Superior temporal gyrus (tissue), 1 donor: ENCODE results near the gene ACP2.

ENCODE experiments used
- DNase-seq: peaks from one replicate; pipeline ENCODE4 v3.0.0-alpha.2; 2016; ENCODE audit errors: extremely low spot score

Gene ACP2, protein sequence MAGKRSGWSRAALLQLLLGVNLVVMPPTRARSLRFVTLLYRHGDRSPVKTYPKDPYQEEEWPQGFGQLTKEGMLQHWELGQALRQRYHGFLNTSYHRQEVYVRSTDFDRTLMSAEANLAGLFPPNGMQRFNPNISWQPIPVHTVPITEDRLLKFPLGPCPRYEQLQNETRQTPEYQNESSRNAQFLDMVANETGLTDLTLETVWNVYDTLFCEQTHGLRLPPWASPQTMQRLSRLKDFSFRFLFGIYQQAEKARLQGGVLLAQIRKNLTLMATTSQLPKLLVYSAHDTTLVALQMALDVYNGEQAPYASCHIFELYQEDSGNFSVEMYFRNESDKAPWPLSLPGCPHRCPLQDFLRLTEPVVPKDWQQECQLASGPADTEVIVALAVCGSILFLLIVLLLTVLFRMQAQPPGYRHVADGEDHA

DNA sequence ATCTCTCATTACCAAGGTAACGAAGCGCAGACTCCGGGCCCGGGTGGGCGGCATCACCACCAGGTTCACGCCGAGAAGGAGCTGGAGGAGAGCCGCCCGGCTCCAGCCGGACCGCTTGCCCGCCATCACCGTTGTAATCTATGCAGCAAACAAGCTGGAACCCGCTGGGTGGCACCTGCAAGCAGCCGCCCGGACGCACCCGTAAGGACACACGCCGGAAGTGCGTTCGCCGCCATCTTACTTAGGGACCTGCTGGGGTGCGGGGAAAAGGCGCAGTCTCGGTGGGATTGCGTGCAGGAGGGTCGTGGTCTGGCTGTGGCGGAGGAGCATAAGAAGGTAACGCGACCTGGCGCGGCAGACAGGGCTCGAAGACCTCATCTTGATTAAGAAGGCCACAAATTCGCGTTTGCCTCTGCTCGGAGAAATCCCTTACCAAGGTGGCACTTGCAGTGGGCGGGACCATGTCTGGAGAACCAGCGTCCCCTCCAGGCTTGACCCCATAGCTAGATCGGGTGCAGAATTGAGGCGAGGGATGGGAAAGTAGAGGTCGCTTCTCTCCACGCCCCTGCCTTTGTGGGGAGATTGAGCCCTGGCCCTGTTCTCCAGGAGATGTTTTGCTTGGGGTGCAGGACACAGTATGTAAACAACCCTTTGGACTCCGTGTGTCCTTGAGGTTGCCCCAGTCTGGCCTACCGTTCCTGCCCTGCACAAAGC lies at the start of gene ACP2:
ACP2 (minus strand) TSS at position 151 of the 714 bp plus-strand sequence; CDS start at position 126, 25 bp downstream.
- peak; percentile 95 for DNase-seq

DNA sequence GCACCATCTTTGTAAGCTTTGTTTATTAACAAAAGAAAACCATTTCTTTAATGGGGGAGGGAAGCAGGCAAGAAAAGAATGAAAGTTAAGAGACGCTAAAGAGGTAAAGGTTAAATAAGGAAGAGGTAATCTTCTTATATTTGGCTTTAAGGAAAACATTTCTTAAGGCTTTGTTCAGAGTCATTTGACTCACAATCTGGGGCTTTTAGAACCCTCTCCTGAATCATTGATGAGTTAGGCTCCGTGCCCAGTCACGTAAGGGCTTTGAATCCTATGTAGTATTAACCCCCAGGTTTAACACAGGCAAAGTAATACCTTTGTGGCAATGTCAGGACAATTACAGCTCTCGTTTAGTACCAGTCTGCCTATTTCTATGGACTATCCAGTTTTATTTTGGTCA lies 47.4 kb upstream of the ACP2 start:
- no peak for DNase-seq

DNA sequence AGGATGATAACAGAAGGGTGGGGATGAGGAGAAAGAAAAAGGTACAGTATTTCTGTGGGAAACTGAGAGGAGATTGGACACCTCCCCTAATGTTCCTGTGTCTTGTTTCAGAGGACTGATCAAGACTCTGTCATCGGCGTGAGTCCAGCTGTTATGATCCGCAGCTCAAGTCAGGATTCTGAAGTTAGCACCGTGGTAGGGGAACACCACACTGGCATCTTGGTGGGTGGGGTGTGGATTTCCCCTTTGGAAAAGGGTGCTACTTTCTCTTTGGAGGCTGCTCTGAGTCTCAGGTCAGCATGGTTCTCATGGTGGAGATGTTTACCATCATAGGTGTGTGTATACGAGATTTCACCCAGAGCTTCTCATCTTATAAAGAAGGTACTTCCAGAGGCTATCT lies 46.8 kb upstream of the ACP2 start:
- no peak for DNase-seq

DNA sequence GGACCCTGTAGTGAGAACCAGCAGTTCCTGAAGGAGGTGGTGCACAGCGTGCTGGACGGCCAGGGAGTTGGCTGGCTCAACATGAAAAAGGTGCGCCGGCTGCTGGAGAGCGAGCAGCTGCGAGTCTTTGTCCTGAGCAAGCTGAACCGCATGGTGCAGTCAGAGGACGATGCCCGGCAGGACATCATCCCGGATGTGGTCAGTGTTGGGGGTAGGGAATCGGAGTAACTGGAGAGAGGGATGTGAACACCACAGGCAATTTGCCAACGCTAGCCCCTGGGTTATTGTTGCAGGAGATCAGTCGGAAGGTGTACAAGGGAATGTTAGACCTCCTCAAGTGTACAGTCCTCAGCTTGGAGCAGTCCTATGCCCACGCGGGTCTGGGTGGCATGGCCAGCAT lies 41.2 kb upstream of the ACP2 start:
- no peak for DNase-seq

DNA sequence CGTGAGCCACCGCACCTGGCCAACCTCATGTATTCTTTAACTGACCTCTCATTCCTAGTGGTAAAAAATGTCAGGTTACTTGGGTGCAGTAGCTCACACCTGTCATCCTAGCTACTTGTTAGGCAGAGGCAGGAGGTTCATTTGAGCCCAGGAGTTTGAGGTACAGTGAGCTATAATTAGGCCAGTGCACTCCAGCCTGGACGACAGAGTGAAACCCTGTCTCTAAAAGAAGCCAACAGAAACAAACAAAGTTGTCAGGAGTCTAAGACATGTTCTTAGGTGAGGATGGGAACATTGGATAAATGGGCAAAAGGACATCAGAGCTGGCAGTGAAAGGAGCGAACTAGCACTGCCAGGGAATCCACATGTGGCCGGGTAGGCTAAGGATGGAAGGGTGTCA lies 39.5 kb upstream of the ACP2 start:
- no peak for DNase-seq

DNA sequence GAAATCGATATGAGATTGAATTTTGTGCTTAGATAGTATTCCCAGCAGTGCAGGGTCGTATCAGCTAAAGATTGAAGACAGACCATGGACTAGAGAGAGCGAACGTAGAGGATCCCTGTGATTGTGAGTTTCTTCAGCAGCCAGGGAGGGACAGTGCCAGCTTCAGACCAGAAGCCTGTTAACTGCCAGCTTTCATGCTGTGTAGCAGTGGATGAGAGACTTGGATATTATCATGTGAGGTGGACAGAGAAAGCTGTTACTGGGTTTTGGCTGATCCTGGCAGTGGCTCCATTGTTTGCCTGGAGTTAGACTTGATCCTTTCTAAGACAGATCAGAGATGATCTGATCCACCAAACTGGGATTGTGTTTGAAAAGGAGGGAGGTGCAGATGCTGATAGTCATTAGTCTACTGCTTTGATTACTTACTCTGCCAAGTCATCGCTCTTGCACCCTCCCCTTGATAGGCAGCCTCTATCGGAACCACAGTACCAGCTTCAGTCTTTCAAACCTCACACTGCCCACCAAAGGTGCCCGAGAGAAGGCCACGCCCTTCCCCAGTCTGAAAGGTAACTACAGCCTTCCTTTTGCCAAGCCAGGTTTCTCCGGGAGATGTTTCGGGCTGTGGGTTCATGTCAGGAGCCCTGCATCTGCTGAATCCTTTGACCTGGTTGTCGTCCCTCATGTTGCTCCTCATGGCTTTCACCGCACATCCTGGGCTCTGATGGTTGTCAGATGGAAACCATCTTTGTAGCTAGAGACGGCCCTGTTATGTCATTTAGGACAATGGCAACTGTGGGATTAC lies 37.6 kb upstream of the ACP2 start:
- no peak for DNase-seq

DNA sequence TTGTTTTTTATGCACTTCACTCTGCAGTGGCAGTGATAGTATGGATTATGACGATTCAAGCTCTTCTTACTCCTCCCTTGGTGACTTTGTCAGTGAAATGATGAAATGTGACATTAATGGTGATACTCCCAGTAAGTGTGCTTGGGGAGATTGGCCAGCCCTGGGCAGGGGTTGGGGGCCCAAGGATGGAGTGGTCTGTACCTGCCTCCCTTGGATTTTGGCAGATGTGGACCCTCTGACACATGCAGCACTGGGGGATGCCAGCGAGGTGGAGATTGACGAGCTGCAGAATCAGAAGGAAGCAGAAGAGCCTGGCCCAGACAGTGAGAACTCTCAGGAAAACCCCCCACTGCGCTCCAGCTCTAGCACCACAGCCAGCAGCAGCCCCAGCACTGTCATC lies 35.5 kb upstream of the ACP2 start:
- DNase-seq = no peak

DNA sequence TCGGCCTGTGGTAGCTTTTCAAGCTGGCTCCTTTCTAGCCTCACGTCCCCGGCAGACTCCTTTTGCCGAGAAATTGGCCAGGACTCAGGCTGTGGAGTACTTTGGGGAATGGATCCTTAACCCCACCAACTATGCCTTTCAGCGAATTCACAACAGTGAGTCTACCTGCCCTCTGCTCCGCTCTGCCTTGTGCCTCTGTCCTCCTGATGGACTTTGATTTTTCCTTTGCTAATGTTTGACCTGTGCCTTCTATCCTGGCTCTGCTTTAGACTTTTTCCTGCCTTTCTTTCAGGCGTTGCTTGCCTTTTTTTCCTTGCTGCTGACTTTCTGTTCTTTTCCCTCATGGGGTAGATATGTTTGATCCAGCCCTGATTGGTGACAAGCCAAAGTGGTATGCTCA lies 33.8 kb upstream of the ACP2 start:
- DNase-seq = no peak

DNA sequence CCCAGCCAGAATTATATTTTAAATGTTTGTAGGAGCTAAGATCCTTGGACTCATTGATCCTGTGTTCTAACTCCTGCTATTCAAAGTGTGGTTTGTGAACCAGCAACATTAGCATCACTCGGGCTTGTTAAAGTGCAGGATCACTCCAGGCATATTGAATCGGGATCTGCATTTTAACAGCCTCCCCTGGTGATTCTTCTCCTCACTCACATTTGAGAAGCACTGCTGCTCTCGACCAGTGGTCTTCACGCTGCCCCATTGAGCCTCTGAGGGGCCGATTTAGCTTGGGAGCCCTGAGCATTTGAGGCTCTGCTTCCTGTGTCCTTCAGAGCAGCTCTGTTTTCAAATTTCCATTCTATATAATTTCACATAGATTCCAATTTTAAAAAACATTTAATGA lies 32.2 kb upstream of the ACP2 start:
- DNase-seq = no peak

DNA sequence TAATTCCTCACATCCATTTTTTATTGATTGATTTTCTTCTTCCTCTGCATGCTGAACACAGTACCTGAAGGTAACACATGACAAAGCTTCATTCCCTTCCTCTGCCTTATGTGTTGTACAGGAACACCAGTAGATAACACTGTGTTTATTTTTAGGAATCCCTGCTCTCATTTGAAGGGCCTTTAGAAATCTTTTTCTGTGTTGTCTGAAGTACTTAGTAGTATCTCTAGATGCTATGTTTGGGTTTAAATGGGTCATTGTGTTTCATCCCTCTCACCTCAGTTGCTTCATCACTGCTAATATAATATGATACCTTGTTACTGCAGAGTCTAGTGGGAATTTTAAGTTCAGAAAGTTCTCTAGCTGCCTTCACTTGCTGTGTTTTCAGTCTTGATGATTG lies 31.5 kb upstream of the ACP2 start:
- DNase-seq = no peak

DNA sequence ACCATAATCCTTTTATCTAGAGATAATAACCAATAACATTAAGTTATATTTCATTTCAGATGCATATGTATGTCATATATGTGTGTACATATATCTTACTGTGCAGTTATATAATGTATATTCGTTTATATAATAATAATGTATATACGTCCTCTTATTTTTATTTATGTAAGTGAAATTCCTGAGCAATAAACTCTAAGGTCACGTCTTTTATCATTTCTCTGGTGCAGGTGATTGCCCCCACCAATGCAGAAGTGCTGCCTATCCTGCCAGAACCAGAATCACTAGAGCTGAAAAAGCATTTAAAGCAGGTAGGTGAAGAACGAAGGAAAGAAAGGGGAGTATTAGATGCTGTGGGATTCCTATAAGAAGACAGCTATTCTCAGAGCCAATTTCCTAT lies 30.2 kb upstream of the ACP2 start:
- no peak for DNase-seq

DNA sequence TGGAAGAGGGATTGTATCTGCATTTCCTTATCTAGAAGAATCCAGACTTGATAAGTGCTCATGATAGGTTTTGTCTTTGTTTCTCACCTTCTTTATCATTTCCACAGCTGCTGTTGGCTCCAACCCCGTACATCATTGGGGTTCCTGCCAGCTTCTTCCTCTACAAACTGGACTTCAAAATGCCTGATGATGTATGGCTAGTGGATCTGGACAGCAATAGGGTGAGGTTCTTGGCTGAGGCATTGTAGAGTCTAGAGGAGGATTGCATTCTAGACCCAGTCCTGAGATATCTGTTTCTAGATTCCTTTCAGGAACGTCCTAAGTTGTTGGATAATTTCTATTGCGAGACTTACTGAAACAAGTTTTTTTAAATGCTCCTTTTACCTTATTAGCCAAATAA lies 29.4 kb upstream of the ACP2 start:
- DNase-seq = no peak

DNA sequence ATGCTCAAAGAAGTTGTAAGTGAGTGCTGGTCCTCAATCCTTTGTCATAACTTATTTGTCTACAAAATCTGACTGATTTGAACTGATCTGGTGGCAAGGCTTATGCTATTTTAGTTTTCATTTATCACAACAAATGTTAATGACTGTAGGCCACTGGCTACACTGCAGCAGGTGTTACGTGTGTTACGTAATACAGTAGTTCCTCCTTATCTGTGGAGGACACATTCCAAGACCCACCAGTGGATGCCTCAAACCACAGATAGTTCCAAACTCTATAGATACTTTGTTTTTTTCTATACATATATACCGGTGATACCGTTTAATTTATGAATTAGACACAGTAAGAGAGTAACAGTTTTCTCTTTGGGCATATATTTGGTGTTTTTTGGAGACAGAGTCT lies 28.3 kb upstream of the ACP2 start:
- no peak for DNase-seq

DNA sequence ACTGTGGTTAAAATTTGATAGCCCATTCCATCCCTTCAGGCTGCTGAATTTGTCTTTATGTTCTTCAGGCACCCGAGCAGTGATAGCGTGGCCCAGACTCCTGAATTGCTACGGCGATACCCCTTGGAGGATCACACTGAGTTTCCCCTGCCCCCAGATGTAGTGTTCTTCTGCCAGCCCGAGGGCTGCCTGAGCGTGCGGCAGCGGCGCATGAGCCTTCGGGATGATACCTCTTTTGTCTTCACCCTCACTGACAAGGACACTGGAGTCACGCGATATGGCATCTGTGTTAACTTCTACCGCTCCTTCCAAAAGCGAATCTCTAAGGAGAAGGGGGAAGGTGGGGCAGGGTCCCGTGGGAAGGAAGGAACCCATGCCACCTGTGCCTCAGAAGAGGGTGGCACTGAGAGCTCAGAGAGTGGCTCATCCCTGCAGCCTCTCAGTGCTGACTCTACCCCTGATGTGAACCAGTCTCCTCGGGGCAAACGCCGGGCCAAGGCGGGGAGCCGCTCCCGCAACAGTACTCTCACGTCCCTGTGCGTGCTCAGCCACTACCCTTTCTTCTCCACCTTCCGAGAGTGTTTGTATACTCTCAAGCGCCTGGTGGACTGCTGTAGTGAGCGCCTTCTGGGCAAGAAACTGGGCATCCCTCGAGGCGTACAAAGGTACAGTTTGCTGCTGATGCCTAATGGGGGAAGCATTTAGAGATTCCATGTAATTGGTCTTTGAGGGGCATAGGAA lies 26.1 kb upstream of the ACP2 start:
- DNase-seq = no peak

DNA sequence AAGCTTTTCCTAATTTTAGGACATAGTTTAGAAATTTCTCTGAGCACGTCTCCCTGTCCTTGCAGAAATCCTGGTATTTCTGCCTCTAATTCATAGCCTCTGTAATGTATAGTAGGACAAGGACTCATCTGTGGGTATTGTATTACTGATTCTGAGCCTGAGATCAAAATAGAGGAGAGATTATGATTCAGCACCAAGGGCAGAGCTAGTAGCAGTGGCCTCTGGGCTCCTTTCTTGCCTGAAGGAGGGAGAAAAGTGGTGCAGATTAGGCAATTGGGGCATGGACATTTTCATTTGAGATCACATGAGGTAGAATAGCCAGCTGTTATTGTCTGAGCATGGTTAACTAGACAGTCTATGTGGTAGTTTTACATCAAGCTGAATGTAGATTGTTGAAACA lies 24.1 kb upstream of the ACP2 start:
- DNase-seq = no peak

DNA sequence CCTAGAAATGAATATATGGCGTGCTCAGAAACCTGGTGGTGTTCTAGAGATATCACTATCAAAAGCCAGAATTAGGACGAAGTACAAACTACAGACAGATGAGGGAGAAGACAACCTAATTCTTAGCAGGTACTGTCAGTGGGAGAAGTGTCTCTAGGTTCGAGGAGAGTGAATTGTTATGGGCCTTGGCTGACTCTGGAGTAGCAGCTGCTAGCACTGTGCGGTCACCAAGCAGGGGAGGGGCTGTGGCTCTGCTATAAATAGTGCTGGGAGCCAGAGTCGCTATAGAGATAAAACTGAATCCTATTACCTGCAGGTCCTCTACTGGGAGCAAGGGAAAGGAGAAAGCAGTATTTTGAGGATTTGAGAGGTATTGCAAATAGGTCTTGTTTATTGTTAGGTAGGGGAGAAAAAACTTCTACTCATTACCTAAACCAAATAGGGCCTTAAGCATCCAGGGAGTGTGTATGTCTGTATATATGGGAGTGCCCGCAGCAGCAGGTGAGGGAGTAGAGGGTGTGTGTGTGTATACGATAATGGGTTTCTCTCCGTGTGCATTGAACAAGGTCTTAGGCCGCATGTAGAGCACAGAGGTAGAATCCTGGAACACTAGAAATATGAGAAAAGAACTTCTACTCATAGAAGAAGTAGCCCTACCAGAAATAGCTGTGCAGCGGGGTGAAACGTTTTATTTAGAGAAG lies 23.5 kb upstream of the ACP2 start:
- peak; percentile 45 for DNase-seq

DNA sequence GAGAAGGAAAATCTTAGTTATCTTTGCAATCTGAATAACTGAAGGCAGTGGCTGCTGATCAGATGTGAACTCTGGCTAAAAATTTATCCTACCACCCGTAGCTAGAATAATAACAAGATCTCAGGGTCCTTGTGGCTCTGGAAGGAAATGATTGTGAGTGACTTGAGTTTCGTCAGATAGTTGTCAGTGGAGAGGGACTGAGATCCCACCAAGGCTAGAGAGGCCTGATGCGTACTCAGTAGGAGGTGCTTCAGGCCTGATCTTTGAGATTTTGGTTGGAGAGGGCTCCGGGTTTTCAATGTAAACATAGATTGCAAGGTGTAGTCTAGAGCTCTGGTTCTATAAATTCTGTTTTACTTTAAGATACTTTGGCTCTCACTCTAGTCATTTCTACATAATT lies 22.7 kb upstream of the ACP2 start:
- no peak for DNase-seq

DNA sequence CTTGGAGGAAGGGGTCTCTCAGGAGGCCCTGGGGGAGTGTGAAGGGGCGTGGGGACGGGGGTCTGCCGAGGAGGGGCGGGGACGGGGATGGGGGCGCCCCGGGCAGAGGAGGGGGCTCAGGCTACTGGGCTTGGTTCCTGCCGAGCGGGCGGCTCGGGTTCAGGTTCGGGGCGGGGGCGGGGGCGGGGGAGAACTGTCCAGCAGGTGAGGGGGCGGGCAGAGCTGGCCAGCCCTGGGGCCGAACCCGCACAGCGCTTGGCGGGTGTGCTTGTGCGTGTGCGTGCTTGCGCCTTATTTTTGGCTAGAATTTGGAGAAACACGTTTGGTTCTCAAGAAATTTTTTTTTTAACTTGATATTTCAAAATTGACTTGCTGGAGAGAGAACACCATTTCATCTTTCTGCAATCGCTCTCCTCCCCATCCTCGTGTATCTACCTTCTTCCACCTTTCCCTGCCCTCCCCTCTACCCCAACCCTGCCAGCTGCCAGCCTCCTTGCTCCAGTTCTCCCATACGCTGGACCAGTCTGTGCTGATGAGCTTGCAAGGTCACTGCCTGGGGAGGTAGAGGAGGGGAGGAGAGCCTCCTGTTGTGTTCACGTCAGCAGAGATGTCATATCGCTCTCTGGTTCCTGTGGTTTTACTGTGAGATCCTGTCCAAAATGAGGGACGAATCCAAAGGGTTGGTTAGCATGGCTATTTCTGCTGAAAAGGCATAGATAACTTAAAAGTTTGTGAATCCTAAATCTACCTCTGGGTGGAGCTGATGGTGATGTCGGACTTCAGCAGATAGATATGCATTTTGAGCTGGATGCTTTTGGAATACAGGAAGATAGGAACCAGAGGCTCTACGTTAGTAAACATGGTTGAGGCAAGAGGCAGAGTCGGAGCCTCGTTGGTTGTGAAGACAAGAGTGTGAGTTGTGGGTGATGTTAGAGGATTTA lies 22.0 kb upstream of the ACP2 start:
- DNase-seq = peak; percentile 68

DNA sequence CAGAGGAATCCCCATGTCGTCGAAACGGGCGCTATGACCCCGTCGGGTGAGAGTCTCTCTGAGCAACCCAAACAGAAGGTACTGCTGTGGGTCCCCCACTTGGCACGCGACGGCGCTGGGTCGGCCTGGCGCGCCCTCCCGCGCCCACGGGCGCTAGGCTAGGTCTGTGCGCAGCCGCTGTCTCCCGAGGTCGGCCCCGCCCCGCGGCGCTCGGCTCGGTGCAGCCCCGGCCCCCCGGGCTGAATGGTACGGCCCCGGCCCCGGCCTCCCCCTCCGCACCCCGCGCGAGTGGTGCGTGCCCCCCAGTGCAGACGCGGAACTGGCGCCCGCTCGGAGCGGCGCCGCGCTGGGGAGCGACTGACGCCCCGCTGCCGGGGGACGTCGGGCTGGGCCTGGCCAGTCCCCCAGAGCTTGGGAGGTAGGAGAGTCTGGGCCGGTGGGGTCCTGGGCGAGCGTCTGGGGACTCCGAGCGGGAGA lies 21.3 kb upstream of the ACP2 start, which contains the start of gene MADD:
MADD (plus strand) TSS at position 305 of the 477 bp plus-strand sequence.
- DNase-seq = peak; percentile 83
